CD4-positive, alpha-beta T cell (primary cell): ENCODE results near the gene USP47. TPM values are rescaled to one million over a fixed set of nuclear protein-coding genes. Genes with fewer than 3 reads are reported as not detected.

Experiments used
- ATAC-seq: fragments of 200-7000 bp; cut with Tn5 transposase; one replicate; pipeline ENCODE4 v1.10.0; 2022; ENCODE audit warnings: mild to moderate bottlenecking; ENCODE audit not compliant: poor library complexity
- CTCF ChIA-PET: fragments of 350-600 bp; sonication (Branson Sonifier 250); formaldehyde crosslinking; loops from one replicate; lab custom pipeline; 2021; ENCODE audit warnings: antibody characterized with exemption, inconsistent platforms; lab: Charles Lee
- POLR2A ChIA-PET: fragments of 350-600 bp; sonication (Branson Sonifier 250); formaldehyde crosslinking; loops from one replicate; lab custom pipeline; 2021; ENCODE audit warnings: antibody characterized with exemption, inconsistent platforms; lab: Charles Lee
- DNase-seq, 14 experiments: peaks; one replicate each; pipeline ENCODE4 v3.0.0-alpha.2; 2013 to 2020; ENCODE audit warnings: mixed read lengths in 2 of 14
- H3K27ac ChIP-seq, 2 donors: one replicate each; pipeline versions ENCODE4 v1.5.1 to v1.7.0; 2013; ENCODE audit warnings: low read length in 2 of 2, low read depth in 1 of 2, mild to moderate bottlenecking in 1 of 2
- H3K27me3 ChIP-seq, 2 experiments: 1 replicate in 1 of 2; 2 replicates in 1 of 2; pipeline versions ENCODE4 v1.6.1 to v1.7.0; 2013; ENCODE audit warnings: low read length in 2 of 2, control low read depth in 1 of 2, mild to moderate bottlenecking in 1 of 2, moderate library complexity in 1 of 2; ENCODE audit not compliant: insufficient read depth in 2 of 2, control insufficient read depth in 1 of 2
- H3K36me3 ChIP-seq: one replicate; pipeline ENCODE4 v1.6.1; 2013; ENCODE audit warnings: low read length, control low read depth; ENCODE audit not compliant: insufficient read depth
- H3K4me1 ChIP-seq: one replicate; pipeline ENCODE4 v1.6.1; 2013; ENCODE audit warnings: low read length, control low read depth; ENCODE audit not compliant: insufficient read depth
- H3K4me3 ChIP-seq: one replicate; pipeline ENCODE4 v1.5.1; 2013; ENCODE audit warnings: mild to moderate bottlenecking, low read length, moderate library complexity
- H3K9me3 ChIP-seq, 2 experiments: 1 replicate in 1 of 2; 2 replicates in 1 of 2; pipeline versions ENCODE4 v1.6.1 to v1.7.0; 2013; ENCODE audit warnings: low read length in 2 of 2, mild to moderate bottlenecking in 2 of 2, control low read depth in 1 of 2, moderate library complexity in 1 of 2; ENCODE audit not compliant: control insufficient read depth in 1 of 2, insufficient read depth in 1 of 2
- H3K27ac Mint-ChIP-seq: one replicate; pipeline ENCODE4 v1.8.0; 2020; ENCODE audit warnings: mixed read lengths
- H3K27me3 Mint-ChIP-seq: one replicate; pipeline ENCODE4 v1.8.0; 2021; ENCODE audit warnings: mixed read lengths
- H3K36me3 Mint-ChIP-seq: one replicate; pipeline ENCODE4 v1.8.0; 2021; ENCODE audit warnings: low read depth, mixed read lengths
- H3K4me1 Mint-ChIP-seq: one replicate; pipeline ENCODE4 v1.8.0; 2021; ENCODE audit warnings: low read depth, mixed read lengths
- H3K4me3 Mint-ChIP-seq: one replicate; pipeline ENCODE4 v1.8.0; 2020; ENCODE audit warnings: mild to moderate bottlenecking, mixed read lengths
- H3K9me3 Mint-ChIP-seq: one replicate; pipeline ENCODE4 v1.8.0; 2020; ENCODE audit warnings: mixed read lengths
- intact Hi-C, 2 experiments: fragments of 100-400 bp; cut with DNase I in 1 of 2; cut with micrococcal nuclease in 1 of 2; formaldehyde crosslinking; loops; one replicate each; pipeline versions ENCODE4 v1.15.1 to v1.9.0; 2023 to 2025; cut with DNase I, micrococcal nuclease
- total RNA-seq, 174 experiments: library from RNA in 2 of 174; stranded (reverse) in 2 of 174; gene quantifications; one replicate each; pipeline ENCODE4 v1.2.3 and lab custom pipeline; 2021 to 2026
- TF ChIP-seq, protein P1 (sequence below): fragments of 200-600 bp; IDR thresholded peaks from one replicate; pipeline ENCODE4 v1.8.0; 2022; ENCODE audit warnings: antibody characterized with exemption, mild to moderate bottlenecking

USP47 gene
- total RNA-seq, 2 experiments from 2014 or later: 97.0 to 100 TPM

DNA sequence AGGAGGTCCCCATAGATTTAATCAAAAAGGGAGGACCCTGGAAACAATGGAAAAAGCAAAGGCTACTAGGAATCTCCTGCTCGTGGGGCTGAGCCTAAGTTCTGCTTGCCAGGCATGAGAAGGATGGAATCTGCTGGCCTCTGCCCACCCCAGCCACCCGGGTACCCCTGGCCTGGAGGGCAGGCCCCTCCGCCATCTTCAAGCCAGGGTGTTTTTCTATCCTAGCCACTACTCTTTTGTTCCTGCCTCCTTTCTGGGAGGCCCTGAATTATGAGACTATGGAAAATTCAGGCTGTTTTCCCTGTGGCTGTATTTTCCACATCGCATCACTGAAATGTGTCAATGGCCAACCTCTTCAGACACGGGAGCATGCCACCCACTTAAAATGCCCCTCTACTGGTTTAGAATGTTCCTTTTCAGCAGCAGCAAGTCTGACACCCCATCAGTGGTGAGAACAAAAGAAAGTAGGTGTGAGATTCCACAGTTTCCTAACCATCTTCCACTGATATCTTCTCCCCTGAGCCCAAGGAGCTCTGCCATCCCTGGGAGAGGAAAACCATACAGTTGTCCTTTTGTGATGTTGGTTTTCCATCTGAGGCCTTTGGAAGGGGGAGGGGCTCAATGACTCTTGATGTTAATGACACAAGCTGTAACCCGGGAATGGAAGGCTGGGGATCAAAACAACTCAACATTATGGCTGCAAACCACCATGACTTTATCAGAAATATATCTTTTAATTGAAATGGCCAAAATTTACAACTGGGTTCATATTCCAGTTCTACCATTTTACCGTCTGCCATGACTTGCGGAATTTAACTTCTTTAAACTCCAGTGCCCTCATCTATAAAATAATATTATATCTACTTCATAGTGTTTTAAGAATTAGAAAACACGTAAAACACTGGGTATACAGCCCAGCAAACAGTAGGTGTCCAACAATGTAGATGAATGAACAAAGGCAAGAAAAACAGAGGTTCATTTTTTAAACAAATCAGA lies 144.5 kb downstream of the USP47 start:
- Histone ChIP-seq H3K9me3 (peaks cover 0 to 8% of the 10 kb centered on the region in 2 experiments), H3K36me3 (no peaks in the 10 kb centered on the region), H3K27me3 (no peaks in the 10 kb centered on the region), H3K4me1 (no peaks in the 10 kb centered on the region), H3K27ac (no peak overlapping the region), H3K4me3 (no peak overlapping the region)
- ATAC-seq (no peak), DNase-seq (no peak)
- H3K36me3 Mint-ChIP-seq: no peaks in the 10 kb centered on the region
- TF ChIP-seq, protein P1, sequence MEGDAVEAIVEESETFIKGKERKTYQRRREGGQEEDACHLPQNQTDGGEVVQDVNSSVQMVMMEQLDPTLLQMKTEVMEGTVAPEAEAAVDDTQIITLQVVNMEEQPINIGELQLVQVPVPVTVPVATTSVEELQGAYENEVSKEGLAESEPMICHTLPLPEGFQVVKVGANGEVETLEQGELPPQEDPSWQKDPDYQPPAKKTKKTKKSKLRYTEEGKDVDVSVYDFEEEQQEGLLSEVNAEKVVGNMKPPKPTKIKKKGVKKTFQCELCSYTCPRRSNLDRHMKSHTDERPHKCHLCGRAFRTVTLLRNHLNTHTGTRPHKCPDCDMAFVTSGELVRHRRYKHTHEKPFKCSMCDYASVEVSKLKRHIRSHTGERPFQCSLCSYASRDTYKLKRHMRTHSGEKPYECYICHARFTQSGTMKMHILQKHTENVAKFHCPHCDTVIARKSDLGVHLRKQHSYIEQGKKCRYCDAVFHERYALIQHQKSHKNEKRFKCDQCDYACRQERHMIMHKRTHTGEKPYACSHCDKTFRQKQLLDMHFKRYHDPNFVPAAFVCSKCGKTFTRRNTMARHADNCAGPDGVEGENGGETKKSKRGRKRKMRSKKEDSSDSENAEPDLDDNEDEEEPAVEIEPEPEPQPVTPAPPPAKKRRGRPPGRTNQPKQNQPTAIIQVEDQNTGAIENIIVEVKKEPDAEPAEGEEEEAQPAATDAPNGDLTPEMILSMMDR: no peak
- intact Hi-C loops: no loop called here
- H3K27ac Mint-ChIP-seq: no peak overlapping the region
- no peaks in the 10 kb centered on the region for H3K27me3 Mint-ChIP-seq
- no peaks in the 10 kb centered on the region for H3K9me3 Mint-ChIP-seq
- POLR2A ChIA-PET: no interaction called here
- H3K4me1 Mint-ChIP-seq: no peaks in the 10 kb centered on the region
- no peak overlapping the region for H3K4me3 Mint-ChIP-seq
- CTCF ChIA-PET: interaction anchor here (1.2 to 1.4 kb wide), 2 partner anchors 10 to 31 kb away, joined by 3 read pairs; no protein-coding TSS in a partner anchor

DNA sequence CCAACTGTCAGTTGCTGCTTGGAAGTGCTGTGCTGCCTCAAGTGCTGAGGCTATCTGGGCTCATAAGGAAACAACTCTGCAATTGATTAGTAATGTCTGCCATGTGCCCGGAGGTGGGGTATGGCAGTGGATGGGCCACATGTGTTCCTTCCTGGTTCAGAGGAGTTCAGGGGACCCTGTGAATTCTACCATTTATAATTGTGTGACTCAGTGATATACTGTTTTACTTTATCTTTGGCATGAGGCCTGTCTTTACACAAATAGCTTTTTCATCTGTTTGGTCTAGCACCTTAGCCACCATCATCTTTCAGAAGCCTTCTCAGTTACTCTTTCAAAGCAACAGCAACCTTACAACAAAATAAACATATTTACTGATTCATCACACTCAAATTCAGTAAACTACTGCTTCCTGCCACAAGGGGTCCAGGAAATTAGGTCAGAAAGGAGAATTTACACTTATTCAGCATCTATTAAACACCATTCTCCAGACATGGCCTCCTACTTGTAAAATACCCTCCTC lies 145.8 kb downstream of the USP47 start:
- Histone ChIP-seq H3K9me3 (no peaks in the 10 kb centered on the region), H3K4me1 (no peaks in the 10 kb centered on the region), H3K27me3 (no peaks in the 10 kb centered on the region), H3K4me3 (no peak overlapping the region), H3K27ac (no peak overlapping the region), H3K36me3 (no peaks in the 10 kb centered on the region)
- no peaks in the 10 kb centered on the region for H3K9me3 Mint-ChIP-seq
- peak in 2 of 14 experiments; percentile 18 to 23 for DNase-seq
- no peaks in the 10 kb centered on the region for H3K36me3 Mint-ChIP-seq
- TF ChIP-seq, protein P1: peak; percentile 22
- ChIA-PET CTCF (interaction anchor here (1.2 to 1.4 kb wide), 2 partner anchors 8 to 32 kb away, joined by 3 read pairs; no protein-coding TSS in a partner anchor), POLR2A (no interaction called here)
- H3K4me3 Mint-ChIP-seq: no peak overlapping the region
- ATAC-seq: no peak
- no peak overlapping the region for H3K27ac Mint-ChIP-seq
- H3K4me1 Mint-ChIP-seq: no peaks in the 10 kb centered on the region
- no peaks in the 10 kb centered on the region for H3K27me3 Mint-ChIP-seq
- intact Hi-C loops: no loop called here

DNA sequence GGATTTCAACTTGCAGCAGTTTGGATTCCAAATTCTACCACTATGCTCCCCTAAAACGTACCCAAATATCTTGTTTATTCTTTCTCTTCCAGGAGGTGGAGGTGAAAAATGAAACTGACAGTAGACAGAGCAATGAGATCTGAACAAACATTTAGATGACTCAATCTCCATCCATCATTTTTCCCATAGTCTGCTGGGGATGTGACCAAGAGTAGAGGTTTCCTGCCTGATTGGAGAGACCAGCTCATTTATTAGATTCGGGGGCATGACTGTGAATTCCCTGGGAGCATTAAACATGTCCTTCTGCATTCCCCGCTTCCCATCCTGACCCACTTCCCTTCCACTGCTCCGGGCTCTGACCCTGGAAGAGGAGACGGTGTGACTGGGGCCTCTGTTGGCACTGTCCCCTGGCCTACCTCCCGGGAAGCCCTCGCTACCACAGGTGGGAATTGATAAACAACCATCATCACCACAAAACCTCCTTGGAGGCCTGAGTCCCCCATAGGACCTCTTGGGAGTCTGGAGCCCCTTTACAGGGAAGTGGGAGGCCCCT lies 146.4 kb downstream of the USP47 start:
- Histone ChIP-seq H3K27ac (no peak overlapping the region), H3K4me3 (no peak overlapping the region), H3K9me3 (no peaks in the 10 kb centered on the region), H3K36me3 (no peaks in the 10 kb centered on the region), H3K4me1 (no peaks in the 10 kb centered on the region), H3K27me3 (no peaks in the 10 kb centered on the region)
- no peak for DNase-seq
- intact Hi-C loops: no loop called here
- Mint-ChIP-seq H3K4me3 (no peak overlapping the region), H3K27me3 (no peaks in the 10 kb centered on the region), H3K27ac (no peak overlapping the region), H3K4me1 (no peaks in the 10 kb centered on the region), H3K9me3 (no peaks in the 10 kb centered on the region), H3K36me3 (no peaks in the 10 kb centered on the region)
- POLR2A ChIA-PET: no interaction called here
- TF ChIP-seq, protein P1: no peak
- CTCF ChIA-PET: no interaction called here
- no peak for ATAC-seq
